ENCODE data around the gene RNF145. TPM values are rescaled to one million over a fixed set of nuclear protein-coding genes. Genes with fewer than 3 reads are reported as not detected.

RNF145 gene
- total RNA-seq, 6 donors from 2014 or later = 130 to 376 (median 232) TPM

- Histone ChIP-seq H3K9me3 (no peaks in the 10 kb centered on the region), H3K36me3 (no peaks in the 10 kb centered on the region), H3K4me3 (no peak overlapping the region), H3K4me1 (no peaks in the 10 kb centered on the region), H3K27ac (no peak overlapping the region), H3K27me3 (no peaks in the 10 kb centered on the region)
- TF ChIP-seq EP300 (IDR thresholded peaks at IDR 0.05) (no peak), POLR2A (IDR thresholded peaks at IDR 0.05) (no peak), POLR2AphosphoS5 (IDR thresholded peaks at IDR 0.05) (no peak), CTCF (IDR thresholded peaks at IDR 0.05) (no peak)
- no peak for DNase-seq
- WGBS, 2 donors = 48 to 91% methylated on average over 1 of the region's 1 CpG
- ATAC-seq (ENCODE audit: low FRiP score in 2 of 2) = no peak
Measured at GRCh38 chr5:159252195-159252594, 42.8 kb upstream of the RNF145 start.

- DNase-seq (no peak), ATAC-seq (ENCODE audit: low FRiP score in 2 of 2) (no peak)
- WGBS, 2 donors = 80 to 84% methylated on average over 2 of the region's 2 CpGs
- H3K27me3 ChIP-seq = no peaks in the 10 kb centered on the region
- H3K4me3 ChIP-seq = no peak overlapping the region
- H3K9me3 ChIP-seq = no peaks in the 10 kb centered on the region
- H3K4me1 ChIP-seq = no peaks in the 10 kb centered on the region
- H3K36me3 ChIP-seq = no peaks in the 10 kb centered on the region
- no peak overlapping the region for H3K27ac ChIP-seq
- TF ChIP-seq POLR2A (IDR thresholded peaks at IDR 0.05) (no peak), POLR2AphosphoS5 (IDR thresholded peaks at IDR 0.05) (no peak)
Measured at GRCh38 chr5:159249158-159249557, 39.8 kb upstream of the RNF145 start.

- H3K4me1 ChIP-seq = peaks cover 0 to 6% (median 2%) of the 10 kb centered on the region in 4 donors
- H3K9me3 ChIP-seq = no peaks in the 10 kb centered on the region
- H3K27me3 ChIP-seq = no peaks in the 10 kb centered on the region
- H3K27ac ChIP-seq = no peak overlapping the region
- no peak for TF ChIP-seq CTCF (IDR thresholded peaks at IDR 0.05)
- no peak for TF ChIP-seq EP300 (IDR thresholded peaks at IDR 0.05)
- TF ChIP-seq POLR2A (IDR thresholded peaks at IDR 0.05) = no peak
- no peak for TF ChIP-seq POLR2AphosphoS5 (IDR thresholded peaks at IDR 0.05)
- ATAC-seq (ENCODE audit: low FRiP score in 2 of 2) = no peak
- DNase-seq = no peak
- no peaks in the 10 kb centered on the region for H3K36me3 ChIP-seq
- H3K4me3 ChIP-seq = no peak overlapping the region
Measured at GRCh38 chr5:159244890-159245289, 35.5 kb upstream of the RNF145 start.

- WGBS, 2 donors = 84 to 85% methylated on average over 3 of the region's 3 CpGs
- H3K4me3 ChIP-seq = no peak overlapping the region
- H3K27ac ChIP-seq = no peak overlapping the region
- no peaks in the 10 kb centered on the region for H3K36me3 ChIP-seq
- no peak for DNase-seq
- H3K9me3 ChIP-seq = no peaks in the 10 kb centered on the region
- TF ChIP-seq EP300 (IDR thresholded peaks at IDR 0.05) (no peak), POLR2A (IDR thresholded peaks at IDR 0.05) (no peak), CTCF (IDR thresholded peaks at IDR 0.05) (no peak), POLR2AphosphoS5 (IDR thresholded peaks at IDR 0.05) (no peak)
- H3K4me1 ChIP-seq = peaks cover 0 to 6% (median 2%) of the 10 kb centered on the region in 4 donors
- ATAC-seq (ENCODE audit: low FRiP score in 2 of 2) = no peak
- no peaks in the 10 kb centered on the region for H3K27me3 ChIP-seq
Measured at GRCh38 chr5:159244163-159244562, 34.8 kb upstream of the RNF145 start.

GRCh38 chr5:159243385-159243784, 34.0 kb upstream of the RNF145 start:
- ATAC-seq (ENCODE audit: low FRiP score in 2 of 2) = no peak
- TF ChIP-seq POLR2A (IDR thresholded peaks at IDR 0.05) = no peak
- TF ChIP-seq EP300 (IDR thresholded peaks at IDR 0.05) = no peak
- TF ChIP-seq POLR2AphosphoS5 (IDR thresholded peaks at IDR 0.05) = no peak
- TF ChIP-seq CTCF (IDR thresholded peaks at IDR 0.05) = no peak

More at GRCh38 chr5:159243385-159243784, 34.0 kb upstream of the RNF145 start:
- DNase-seq = no peak
- Histone ChIP-seq H3K9me3 (no peaks in the 10 kb centered on the region), H3K4me3 (no peak overlapping the region), H3K4me1 (peaks cover 0 to 6% (median 2%) of the 10 kb centered on the region in 4 donors), H3K27me3 (no peaks in the 10 kb centered on the region), H3K27ac (no peak overlapping the region), H3K36me3 (no peaks in the 10 kb centered on the region)
